GM19328 (cell line): ENCODE measurements around the gene FUOM.
A peak's percentile ranks its signal among the peaks of the same experiment; 100 is the strongest.

Source experiments
- ATAC-seq: cut with Tn5 transposase; IDR thresholded peaks from one replicate; pipeline ENCODE4 v1.9.1; 2021; ENCODE audit warnings: mild to moderate bottlenecking, moderate library complexity; ENCODE audit not compliant: unreplicated experiment

Gene FUOM

DNA sequence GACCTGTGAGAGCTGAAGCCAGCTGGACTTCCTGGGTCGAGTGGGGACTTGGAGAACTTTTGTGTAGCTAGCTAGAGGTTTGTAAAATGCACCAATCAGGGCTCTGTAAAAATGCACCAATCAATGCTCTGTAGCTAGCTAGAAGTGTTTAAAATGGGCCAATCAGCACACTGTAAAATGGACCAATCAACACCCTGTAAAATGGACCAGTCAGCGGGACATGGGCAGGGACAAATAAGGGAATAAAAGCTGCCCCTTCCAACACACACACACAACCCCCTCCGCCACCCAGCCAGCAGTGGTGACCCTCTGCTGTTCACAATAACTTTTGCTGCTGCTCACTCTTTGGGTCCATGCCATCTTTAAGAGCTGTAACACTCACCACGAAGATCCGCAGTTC lies 42.0 kb downstream of the FUOM start:
- no peak for ATAC-seq

DNA sequence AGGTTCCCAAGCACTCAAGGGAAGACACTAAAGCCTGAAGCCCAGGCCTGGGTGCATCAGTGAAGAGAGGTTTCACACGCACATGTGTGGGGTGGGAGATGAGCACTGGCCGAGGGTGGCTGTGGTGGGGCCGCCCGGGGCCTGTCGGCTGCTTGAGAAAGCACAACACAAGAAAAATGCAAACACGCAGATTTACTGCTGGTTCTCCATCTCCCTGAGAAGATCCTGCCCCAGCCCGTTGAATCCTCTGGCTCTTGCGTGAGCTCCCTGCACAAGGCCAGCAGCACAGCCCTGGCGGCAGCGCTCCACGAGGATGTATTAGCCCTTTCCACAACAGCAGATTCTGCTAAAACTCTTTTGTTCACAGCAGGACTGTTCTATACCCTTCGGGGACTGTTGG lies 42.9 kb downstream of the FUOM start:
- no peak for ATAC-seq

DNA sequence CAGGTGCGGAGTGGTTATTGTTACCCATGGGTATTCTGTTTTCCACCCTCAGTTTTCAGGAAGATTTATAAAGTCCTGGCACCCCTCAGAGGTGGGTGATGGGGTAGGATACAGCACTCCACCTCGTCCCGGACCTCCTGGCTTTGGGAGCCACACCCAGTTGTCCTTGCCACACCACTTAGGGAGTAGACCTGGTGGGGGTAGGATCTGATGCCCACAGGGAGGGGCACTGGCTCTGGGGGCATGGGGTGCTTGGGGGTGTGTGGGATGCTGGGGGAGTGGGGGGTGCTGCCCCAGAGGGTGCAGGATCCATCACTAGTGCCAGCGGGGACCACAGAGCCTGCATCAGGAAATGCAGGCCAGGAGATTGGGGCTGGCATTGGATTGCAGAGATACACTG lies 44.6 kb downstream of the FUOM start:
- no peak for ATAC-seq

DNA sequence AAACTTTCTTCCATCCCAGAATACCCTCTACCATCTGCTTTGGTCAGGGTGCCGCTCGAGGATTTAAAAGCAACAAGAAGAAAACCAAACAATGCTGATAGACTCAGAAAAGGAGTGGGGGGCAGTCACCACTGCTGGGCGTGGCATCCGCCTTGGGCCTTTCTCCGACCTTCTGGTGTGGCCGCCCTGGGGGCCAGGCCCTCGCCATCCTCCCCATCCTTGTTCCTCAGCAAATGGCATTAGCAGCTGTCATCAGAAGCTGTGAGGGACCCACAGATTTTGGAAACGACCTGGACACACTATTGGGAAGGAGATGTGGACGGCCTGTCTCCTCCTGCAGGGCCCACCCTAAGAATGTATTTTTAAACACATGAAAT lies 45.1 kb downstream of the FUOM start:
- ATAC-seq: no peak

DNA sequence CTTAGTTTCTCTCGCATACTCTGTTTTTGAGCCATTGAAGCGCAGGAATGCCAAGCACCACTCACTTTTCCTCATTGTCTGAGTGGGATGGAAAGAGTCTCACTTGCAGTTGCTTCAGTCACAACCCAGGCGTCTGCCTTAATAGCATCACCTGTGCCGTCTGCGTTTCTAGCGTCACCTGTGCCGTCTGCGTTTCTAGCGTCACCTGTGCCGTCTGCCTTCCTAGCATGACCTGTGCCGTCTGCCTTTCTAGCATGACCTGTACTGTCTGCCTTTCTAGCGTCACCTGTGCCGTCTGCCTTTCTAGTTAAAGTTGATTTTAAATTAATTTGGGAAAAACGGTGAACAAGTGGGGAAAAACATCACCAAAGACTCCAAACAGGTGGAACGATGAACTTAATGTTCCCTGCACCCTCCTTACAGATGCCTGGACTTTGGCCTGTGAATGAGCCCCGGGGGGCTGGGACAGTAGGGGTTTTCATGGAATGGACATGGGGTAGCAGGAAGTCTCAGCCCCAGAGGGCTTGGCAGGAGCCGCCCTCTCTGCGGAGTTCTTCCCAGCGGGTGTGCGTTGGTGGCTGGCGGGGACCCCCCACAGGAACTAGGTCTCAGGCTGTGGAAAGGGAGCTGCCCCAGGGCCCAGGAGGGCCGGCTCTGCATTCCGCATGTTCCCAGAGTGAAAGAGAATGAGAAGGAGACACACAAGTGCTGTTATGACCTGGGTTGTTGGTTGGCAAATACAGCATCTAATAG lies 45.6 kb downstream of the FUOM start:
- ATAC-seq: no peak

DNA sequence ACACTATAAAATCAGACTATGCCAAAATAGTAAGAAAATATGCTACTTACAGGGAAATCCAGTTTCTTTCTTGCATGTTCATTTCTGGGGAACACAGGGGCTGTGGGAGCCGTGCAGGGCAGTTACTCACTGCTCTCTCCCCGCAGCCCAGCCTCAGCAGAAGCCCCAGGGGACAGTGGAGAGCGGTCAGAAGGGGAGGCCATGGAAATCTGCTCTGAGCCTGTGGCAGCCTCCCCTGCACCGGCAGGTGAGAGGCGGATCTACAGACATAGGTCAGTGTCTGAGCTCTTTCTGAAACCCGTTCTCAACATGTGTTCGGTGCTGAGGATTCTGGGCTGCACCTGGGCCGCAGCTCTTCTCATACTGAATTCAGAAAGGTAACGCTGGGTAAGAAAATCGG lies 46.2 kb downstream of the FUOM start:
- ATAC-seq: no peak

DNA sequence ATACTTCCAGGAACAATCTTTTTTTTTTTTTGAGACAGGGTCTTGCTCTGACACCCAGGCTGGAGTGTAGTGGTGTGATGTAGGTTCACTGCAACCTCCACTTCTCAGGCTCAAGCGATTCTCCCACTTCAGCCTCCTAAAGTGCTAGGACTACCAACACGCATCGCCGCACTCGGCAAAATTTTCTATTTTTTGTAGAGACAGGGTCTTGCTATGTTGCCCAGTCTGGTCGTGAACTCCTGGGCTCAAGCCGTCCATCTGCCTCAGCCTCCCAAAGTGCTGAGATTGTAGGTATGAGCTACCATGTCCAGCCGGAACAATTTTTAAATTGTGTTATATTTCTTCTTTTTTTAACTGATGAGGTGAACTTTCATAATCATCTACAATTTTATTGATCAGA lies 47.0 kb downstream of the FUOM start:
- no peak for ATAC-seq

DNA sequence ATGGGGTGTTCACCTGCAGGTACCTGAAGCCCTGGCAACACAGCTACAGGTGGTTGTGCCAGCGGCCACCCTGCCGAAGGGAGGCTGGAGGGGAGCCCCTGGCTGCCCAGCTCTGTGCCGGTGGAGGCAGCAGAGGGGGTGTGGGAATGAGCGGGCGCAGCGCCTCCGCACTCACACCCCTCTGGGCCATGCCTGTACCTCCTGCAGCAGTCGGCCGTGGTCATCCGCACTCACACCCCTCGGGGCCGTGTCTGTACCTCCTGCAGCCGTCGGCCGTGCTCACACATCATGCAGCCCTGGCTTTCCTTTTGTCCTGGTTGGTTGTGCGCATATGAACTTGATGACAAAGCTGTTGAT lies 47.4 kb downstream of the FUOM start:
- ATAC-seq: no peak

DNA sequence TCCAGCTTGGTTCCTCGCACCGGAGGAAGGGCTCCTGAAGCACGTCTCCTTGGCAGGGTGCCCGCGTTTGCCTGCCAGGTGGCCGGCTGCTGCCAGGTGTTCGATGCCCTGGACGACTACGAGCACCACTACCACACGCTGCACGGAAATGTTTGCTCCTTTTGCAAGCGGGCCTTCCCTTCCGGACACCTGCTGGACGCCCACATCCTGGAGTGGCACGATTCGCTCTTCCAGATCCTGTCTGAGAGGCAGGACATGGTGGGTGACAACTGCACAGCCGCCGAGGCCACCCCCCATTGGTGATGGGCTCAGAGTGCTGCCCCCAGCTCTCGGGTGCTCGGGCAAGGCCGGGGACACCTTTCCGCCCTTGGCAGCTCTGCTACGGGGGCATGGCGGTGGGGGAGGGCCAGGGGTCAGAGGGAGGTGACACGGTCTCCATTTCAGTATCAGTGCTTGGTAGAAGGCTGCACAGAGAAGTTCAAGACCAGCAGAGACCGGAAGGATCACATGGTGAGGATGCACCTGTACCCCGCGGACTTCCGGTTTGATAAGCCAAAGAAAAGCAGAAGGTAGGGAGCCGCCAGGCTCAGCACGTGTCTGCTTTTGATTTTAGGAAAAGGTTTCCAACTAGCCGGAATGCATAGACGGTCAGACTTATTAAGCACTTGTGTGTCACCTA lies 48.0 kb downstream of the FUOM start:
- ATAC-seq: no peak

DNA sequence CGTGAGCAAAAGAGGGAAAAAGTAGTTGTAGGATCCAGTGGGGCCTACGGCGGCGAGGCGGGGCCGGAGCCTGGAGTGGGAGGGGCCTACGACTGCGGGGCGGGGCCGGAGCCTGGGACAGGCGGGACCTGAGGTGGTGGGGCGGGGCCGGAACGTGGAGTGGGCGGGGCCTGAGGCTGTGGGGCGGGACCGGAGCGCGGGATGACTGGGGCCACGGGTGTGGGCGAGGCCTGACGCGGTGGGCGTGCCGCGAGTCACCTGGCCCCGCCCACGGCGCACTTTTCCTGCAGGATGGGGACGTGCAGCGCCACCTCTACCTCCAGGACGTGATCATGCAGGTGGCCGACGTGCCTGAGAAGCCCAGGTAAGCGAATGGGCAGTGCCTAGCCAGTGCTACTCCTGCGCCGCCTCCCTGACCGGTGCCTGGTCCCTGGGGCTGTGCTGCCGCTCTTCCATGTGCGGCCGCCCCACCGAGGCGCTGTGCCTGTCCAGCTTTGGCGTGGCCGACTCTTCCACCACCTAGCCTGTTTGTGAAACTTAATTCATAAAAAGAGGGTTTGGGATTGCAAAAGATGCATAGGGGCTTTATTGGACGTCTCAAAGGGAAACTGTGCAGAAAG lies 48.6 kb downstream of the FUOM start:
- ATAC-seq: peak; percentile 77

DNA sequence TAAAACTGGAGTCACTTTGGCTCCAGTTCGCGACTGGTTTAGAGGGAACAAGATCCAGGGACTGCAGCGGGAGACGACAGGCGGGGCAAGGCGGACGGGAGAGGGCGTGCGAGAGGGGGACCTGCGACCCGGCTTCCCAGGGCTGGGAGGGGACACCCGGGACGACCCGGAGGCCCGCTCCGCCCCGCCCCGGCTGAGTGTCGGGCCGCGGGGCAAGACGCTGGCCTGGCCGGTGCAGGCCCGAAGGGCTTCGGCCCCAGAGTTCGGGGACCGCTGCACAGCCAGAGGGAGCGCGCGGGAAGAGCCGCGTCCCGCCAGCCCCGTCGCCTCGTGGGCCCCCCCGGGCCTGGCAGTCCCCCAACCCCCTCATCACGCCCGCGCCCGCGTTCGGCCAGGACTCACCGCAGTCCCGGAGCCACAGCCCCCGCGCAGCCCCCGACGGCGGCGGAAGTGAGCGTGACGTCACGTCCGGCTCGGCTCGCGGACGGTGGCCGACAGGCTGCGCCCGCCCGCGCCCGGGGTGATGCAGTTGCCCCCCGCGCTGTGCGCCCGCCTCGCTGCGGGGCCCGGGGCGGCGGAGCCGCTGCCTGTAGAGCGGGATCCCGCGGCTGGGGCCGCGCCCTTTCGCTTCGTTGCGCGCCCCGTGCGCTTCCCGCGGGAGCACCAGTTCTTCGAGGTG lies 49.3 kb downstream of the FUOM start, which contains the start of the genes TUBGCP2 and ZNF511:
TSS of gene TUBGCP2 (minus strand) at position 452 of the 679 bp plus-strand sequence. CDS start 5,931 bp downstream, outside the sequence.
TSS of gene ZNF511 (plus strand) at position 494 of the 679 bp plus-strand sequence. CDS start at position 524, 30 bp downstream.
- peak; percentile 84 for ATAC-seq

DNA sequence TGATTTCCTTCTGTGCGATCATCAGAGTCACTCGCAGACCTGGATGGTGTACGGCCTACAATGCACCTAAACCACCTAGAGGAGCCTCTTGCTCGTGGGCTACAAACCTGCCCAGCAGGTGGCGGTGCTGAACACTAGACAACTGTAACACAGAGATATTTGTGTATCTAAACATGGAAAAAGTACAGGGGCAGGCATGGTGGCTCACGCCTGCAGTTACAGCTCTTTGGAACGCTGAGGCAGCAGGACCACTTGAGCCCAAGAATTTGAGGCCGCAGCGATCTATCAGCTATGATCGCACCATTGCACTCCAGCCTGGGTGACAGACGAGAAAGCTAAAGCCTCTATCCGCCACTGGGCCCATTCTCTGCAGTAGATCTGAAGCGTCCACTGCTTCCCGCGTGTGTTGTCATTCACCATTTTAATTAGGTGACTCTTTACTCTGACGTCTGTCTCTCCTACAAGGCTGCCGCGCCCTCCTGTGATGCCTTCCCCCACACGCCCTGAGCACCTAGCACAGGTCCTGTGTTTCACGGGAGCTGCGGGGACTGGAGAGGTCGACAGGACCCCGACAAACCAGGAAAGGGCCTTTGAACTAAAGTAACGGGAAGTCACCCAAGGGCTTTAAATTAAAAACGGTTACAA lies 49.9 kb downstream of the FUOM start:
- peak; percentile 35 for ATAC-seq

DNA sequence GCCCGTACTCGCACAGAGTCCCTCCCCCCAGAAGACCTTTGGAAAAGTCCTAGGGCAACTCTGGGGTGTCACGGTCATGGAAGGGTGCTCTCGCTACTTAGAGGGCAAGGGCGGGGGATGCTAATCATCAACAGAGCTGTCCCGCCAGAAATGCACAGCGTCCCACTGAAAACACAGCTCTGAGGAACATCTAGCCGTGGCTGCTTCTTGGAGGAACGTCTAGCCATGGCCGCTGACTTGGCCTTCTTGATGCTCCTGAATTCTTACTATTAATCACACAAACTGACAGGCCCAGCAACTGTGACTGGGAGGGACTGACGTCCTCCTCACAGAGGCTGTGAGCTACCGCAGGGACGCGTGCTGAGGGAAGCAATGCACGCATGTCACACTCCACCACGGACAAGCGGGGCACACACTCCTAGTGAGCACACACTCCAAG lies 50.9 kb downstream of the FUOM start:
- ATAC-seq: no peak

DNA sequence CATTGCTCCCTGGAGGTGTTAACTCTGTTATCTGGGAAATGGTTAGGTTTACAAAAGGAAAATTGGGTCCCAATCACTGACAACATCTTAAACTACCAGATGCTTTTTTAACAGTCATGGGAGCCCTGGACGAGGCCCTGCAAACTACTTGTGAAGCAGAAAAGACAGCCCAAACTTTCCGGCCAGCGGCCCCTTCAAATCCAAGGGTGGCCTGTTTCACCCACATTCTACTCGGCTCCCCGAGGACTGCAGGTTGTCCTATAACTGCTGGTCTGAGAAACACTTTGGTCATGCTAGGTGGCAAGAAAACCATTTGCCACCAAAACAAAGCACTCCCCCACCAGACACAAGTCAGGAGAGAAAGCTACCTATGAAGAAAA lies 51.7 kb downstream of the FUOM start:
- ATAC-seq: no peak
